Left lung (tissue), 10 donors: ENCODE measurements around the gene ADAMTS10. TPM values are rescaled to one million over a fixed set of nuclear protein-coding genes. Genes with fewer than 3 reads are reported as not detected.

Experiments used
- ATAC-seq: fragments of 200-7000 bp; cut with Tn5 transposase; one replicate; pipeline ENCODE4 v1.9.1; 2020; ENCODE audit warnings: moderate library complexity
- DNase-seq, 4 donors: peaks; one replicate each; pipeline ENCODE4 v3.0.0-alpha.2; 2013 to 2020
- H3K27ac ChIP-seq, 2 donors: fragments of 200-600 bp; sonication (generic) in 1 of 2; one replicate each; pipeline versions ENCODE4 v1.5.0 to v1.8.0; 2020 to 2021
- H3K27me3 ChIP-seq, 2 donors: fragments of 200-600 bp; sonication (generic) in 1 of 2; one replicate each; pipeline versions ENCODE4 v1.5.0 to v1.8.0; 2020 to 2021
- H3K36me3 ChIP-seq, 2 donors: fragments of 200-600 bp; sonication (generic) in 1 of 2; one replicate each; pipeline versions ENCODE4 v1.5.0 to v1.8.0; 2020 to 2021
- H3K4me1 ChIP-seq, 2 donors: fragments of 200-600 bp; one replicate each; pipeline ENCODE4 v1.8.0; 2021
- H3K4me3 ChIP-seq, 2 donors: fragments of 200-600 bp; sonication (generic) in 1 of 2; one replicate each; pipeline versions ENCODE4 v1.5.0 to v1.8.0; 2020 to 2021; ENCODE audit warnings: mild to moderate bottlenecking in 1 of 2
- H3K9me3 ChIP-seq, 2 donors: fragments of 200-600 bp; sonication (generic) in 1 of 2; one replicate each; pipeline versions ENCODE4 v1.5.0 to v1.8.0; 2020 to 2021
- intact Hi-C, 2 donors: fragments of 100-400 bp; cut with DNase I; formaldehyde crosslinking; loops; one replicate each; pipeline versions ENCODE4 v1.11.2 to v1.14.2; 2022
- polyA plus RNA-seq, 6 donors: library from polyadenylated mRNA; unstranded; fragments of 120-200 nt; gene quantifications; one replicate each; pipeline ENCODE4 v1.2.1, GENCODE V29; 2013; ENCODE audit not compliant: insufficient read length in 6 of 6
- total RNA-seq, 2 donors: library from RNA; stranded (reverse); fragmentation: NEBNext Ultra II Directional; extraction: Animal tissue kit (Norgen Biotek cat#: 25700); gene quantifications; one replicate each; pipeline ENCODE4 v1.2.1, GENCODE V29; 2021
- TF ChIP-seq, protein P1 (sequence below), 2 donors: fragments of 200-600 bp; sonication (generic) in 1 of 2; IDR thresholded peaks; one replicate each; pipeline versions ENCODE4 v1.5.0 to v1.8.0; 2021; ENCODE audit warnings: antibody characterized with exemption in 2 of 2
- donor health status: DM: no; HTN: yes; CAD: no.
- donor health status: DM: no; HTN: no; CAD: no.

Gene ADAMTS10
- total and polyA plus RNA-seq, 8 donors = 18.5 to 72.2 (median 56.9) TPM

DNA sequence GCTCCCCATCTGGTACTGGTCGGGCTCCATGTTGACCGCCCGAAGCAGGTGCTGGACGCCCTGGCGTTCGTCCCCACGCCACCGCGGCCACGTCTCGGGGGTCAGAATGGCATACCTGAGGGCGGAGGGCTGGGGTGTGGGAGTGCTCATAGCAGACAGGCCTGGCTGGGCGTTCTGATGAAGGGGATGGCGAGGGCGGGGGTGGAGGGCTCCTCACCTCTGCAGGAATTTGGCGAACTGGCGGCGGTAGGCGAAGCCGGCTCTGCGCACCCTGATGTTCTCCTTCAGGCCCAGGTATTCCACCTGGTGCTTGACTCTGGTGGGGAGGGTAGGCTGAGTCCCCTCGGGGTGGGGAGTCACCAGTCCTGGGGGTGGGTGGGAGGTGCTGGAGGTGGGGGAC lies 74.2 kb downstream of the ADAMTS10 start:
- intact Hi-C loops = no loop called here
- Histone ChIP-seq H3K36me3 (peaks cover 0 to 86% of the 10 kb centered on the region in 2 donors), H3K27me3 (no peaks in the 10 kb centered on the region), H3K4me1 (peaks cover 0 to 13% of the 10 kb centered on the region in 2 donors), H3K27ac (no peak overlapping the region), H3K9me3 (no peaks in the 10 kb centered on the region), H3K4me3 (no peak overlapping the region)
- no peak for DNase-seq
- TF ChIP-seq, protein P1, sequence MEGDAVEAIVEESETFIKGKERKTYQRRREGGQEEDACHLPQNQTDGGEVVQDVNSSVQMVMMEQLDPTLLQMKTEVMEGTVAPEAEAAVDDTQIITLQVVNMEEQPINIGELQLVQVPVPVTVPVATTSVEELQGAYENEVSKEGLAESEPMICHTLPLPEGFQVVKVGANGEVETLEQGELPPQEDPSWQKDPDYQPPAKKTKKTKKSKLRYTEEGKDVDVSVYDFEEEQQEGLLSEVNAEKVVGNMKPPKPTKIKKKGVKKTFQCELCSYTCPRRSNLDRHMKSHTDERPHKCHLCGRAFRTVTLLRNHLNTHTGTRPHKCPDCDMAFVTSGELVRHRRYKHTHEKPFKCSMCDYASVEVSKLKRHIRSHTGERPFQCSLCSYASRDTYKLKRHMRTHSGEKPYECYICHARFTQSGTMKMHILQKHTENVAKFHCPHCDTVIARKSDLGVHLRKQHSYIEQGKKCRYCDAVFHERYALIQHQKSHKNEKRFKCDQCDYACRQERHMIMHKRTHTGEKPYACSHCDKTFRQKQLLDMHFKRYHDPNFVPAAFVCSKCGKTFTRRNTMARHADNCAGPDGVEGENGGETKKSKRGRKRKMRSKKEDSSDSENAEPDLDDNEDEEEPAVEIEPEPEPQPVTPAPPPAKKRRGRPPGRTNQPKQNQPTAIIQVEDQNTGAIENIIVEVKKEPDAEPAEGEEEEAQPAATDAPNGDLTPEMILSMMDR (IDR thresholded peaks at IDR 0.05) = no peak
- ATAC-seq = no peak

DNA sequence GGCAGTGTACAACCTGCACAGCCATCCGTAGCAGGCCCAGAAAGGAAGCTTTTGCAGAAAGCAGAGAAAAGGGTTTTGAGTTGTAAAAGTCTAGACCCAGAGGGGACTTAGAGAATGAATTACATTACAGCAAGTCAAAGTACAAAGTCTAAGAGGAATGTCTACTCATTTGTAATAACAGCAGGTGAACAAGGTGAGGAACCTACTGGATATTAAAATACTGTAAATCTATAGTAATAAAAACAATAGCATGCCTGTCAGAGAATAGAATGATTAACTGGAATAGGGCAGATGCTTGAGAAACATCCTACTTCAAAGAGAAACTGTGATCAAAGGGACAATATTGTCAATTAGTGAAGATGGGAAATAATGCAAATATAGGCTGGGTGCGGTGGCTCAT lies 78.3 kb downstream of the ADAMTS10 start:
- no peaks in the 10 kb centered on the region for H3K9me3 ChIP-seq
- TF ChIP-seq, protein P1 (IDR thresholded peaks at IDR 0.05) = no peak
- H3K4me1 ChIP-seq = no peaks in the 10 kb centered on the region
- no peaks in the 10 kb centered on the region for H3K27me3 ChIP-seq
- ATAC-seq (no peak), DNase-seq (no peak)
- H3K4me3 ChIP-seq = no peak overlapping the region
- no peak overlapping the region for H3K27ac ChIP-seq
- peaks cover 0 to 96% of the 10 kb centered on the region in 2 donors for H3K36me3 ChIP-seq
- intact Hi-C loops = no loop called here

DNA sequence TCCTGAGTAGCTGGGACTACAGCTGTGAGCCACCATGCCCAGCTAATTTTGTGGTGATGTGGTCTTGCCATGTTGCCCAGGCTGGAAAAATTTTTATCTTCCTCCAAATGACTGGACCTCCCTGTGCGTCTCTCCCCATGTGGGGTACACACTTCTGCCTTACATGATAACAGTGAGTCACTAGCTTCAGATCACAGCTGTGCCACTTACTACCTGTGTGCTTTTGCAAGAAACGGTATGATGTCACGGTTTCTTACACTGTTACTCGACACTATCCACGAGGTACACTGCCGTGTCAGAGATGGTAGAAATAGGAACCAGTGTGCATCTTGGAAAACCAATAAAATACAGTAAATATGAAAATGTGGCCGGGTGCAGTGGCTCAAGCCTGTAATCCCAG lies 79.0 kb downstream of the ADAMTS10 start:
- TF ChIP-seq, protein P1 (IDR thresholded peaks at IDR 0.05) = no peak
- H3K36me3 ChIP-seq = peaks cover 0 to 97% of the 10 kb centered on the region in 2 donors
- H3K9me3 ChIP-seq = no peaks in the 10 kb centered on the region
- ATAC-seq (no peak), DNase-seq (no peak)
- no peak overlapping the region for H3K4me3 ChIP-seq
- H3K27ac ChIP-seq = no peak overlapping the region
- H3K27me3 ChIP-seq = no peaks in the 10 kb centered on the region
- intact Hi-C loops = no loop called here
- no peaks in the 10 kb centered on the region for H3K4me1 ChIP-seq

Other genes starting within 250 kb of the ADAMTS10 start
- gene ANGPTL4, start 246.6 kb downstream of the ADAMTS10 start, total RNA-seq = 10 to 100 TPM in 1 of 2 donors, 1 to 10 TPM in 1; 2.5 to 24.8 TPM
- 1 to 10 TPM; 3.1 to 7.0 (median 4.3) TPM for gene ANGPTL4, start 246.6 kb downstream of the ADAMTS10 start, polyA plus RNA-seq
- gene RAB11B, start 220.4 kb downstream of the ADAMTS10 start, total RNA-seq = 100 to 1,000 TPM in 1 of 2 donors, 10 to 100 TPM in 1; 91.6 to 116 TPM
- gene RAB11B, start 220.4 kb downstream of the ADAMTS10 start, polyA plus RNA-seq = 100 to 1,000 TPM; 123 to 137 (median 130) TPM
- 10 to 100 TPM; 46.5 to 54.6 TPM for gene MARCHF2, start 197.4 kb downstream of the ADAMTS10 start, total RNA-seq
- gene MARCHF2, start 197.4 kb downstream of the ADAMTS10 start, polyA plus RNA-seq = 10 to 100 TPM in 5 of 6 donors, 1 to 10 TPM in 1; 9.1 to 12.8 (median 12.1) TPM
- 100 to 1,000 TPM; 121 to 163 TPM for gene HNRNPM, start 165.7 kb downstream of the ADAMTS10 start, total RNA-seq
- gene HNRNPM, start 165.7 kb downstream of the ADAMTS10 start, polyA plus RNA-seq = 100 to 1,000 TPM; 289 to 382 (median 340) TPM
- 10 to 100 TPM; 10.7 to 26.8 TPM for gene PRAM1, start 108.1 kb downstream of the ADAMTS10 start, total RNA-seq
- 1 to 10 TPM; 2.5 to 4.2 (median 3.2) TPM for gene PRAM1, start 108.1 kb downstream of the ADAMTS10 start, polyA plus RNA-seq
- 10 to 100 TPM; 15.4 to 19.2 TPM for gene ZNF414, start 96.5 kb downstream of the ADAMTS10 start, total RNA-seq
- 10 to 100 TPM; 17.0 to 32.4 (median 18.6) TPM for gene ZNF414, start 96.5 kb downstream of the ADAMTS10 start, polyA plus RNA-seq
- gene MYO1F, start 33.3 kb downstream of the ADAMTS10 start, total RNA-seq = 100 to 1,000 TPM in 1 of 2 donors, 10 to 100 TPM in 1; 42.6 to 161 TPM
- gene MYO1F, start 33.3 kb downstream of the ADAMTS10 start, polyA plus RNA-seq = 10 to 100 TPM; 11.3 to 15.8 (median 13.2) TPM
- not detected for gene NFILZ, start 19.9 kb upstream of the ADAMTS10 start, total RNA-seq
- not detected for gene NFILZ, start 19.9 kb upstream of the ADAMTS10 start, polyA plus RNA-seq
- gene ACTL9, start 88.1 kb upstream of the ADAMTS10 start, total RNA-seq = not detected
- not detected for gene ACTL9, start 88.1 kb upstream of the ADAMTS10 start, polyA plus RNA-seq
- gene OR2Z1, start 110.9 kb upstream of the ADAMTS10 start, total RNA-seq = not detected
- gene OR2Z1, start 110.9 kb upstream of the ADAMTS10 start, polyA plus RNA-seq = not detected
- 10 to 100 TPM; 20.8 to 22.2 TPM for gene ZNF558, start 221.6 kb upstream of the ADAMTS10 start, total RNA-seq
- 10 to 100 TPM; 40.9 to 54.0 (median 45.6) TPM for gene ZNF558, start 221.6 kb upstream of the ADAMTS10 start, polyA plus RNA-seq
- not detected for gene MBD3L1, start 221.7 kb upstream of the ADAMTS10 start, total RNA-seq
- gene MBD3L1, start 221.7 kb upstream of the ADAMTS10 start, polyA plus RNA-seq = not detected